SK-N-SH treated with all-trans-retinoic acid at 6 μM for 48 hours (cell line): Measurements from ENCODE around the gene AKAP13.

ENCODE experiments used
- BACH2 ChIP-seq: fragments of 250-450 bp; sonication (Bioruptor Pico); IDR thresholded peaks from 2 replicates; pipeline ENCODE4 v1.9.0; 2021; ENCODE audit warnings: mild to moderate bottlenecking, borderline replicate concordance
- ESRRG ChIP-seq: fragments of 250-450 bp; sonication (Bioruptor Pico); IDR thresholded peaks from 2 replicates; pipeline ENCODE4 v1.6.1; 2021; ENCODE audit warnings: mild to moderate bottlenecking
- ISL1 ChIP-seq: fragments of 250-450 bp; sonication (Bioruptor Pico); IDR thresholded peaks from 2 replicates; pipeline ENCODE4 v2.1.2; 2022; ENCODE audit warnings: mild to moderate bottlenecking, moderate library complexity
- OSR1 ChIP-seq: fragments of 250-450 bp; sonication (Bioruptor Pico); IDR thresholded peaks from 2 replicates; pipeline ENCODE4 v1.8.0; 2022; ENCODE audit warnings: moderate library complexity, mild to moderate bottlenecking, inconsistent platforms
- PPARA ChIP-seq: fragments of 250-450 bp; sonication (Bioruptor Pico); IDR thresholded peaks from 2 replicates; pipeline ENCODE4 v1.5.0; 2020; ENCODE audit warnings: mild to moderate bottlenecking, borderline replicate concordance
- RARB ChIP-seq: fragments of 250-450 bp; sonication (Bioruptor Pico); IDR thresholded peaks from 2 replicates; pipeline ENCODE4 v1.8.0; 2021; ENCODE audit warnings: mild to moderate bottlenecking, moderate library complexity
- SNAI2 ChIP-seq: fragments of 250-450 bp; sonication (Bioruptor Pico); IDR thresholded peaks from 2 replicates; pipeline ENCODE4 v1.5.0; 2020; ENCODE audit warnings: mild to moderate bottlenecking, moderate library complexity
- ZC3H10 ChIP-seq: fragments of 250-450 bp; sonication (Bioruptor Pico); IDR thresholded peaks from 2 replicates; pipeline ENCODE4 v1.5.1; 2021; ENCODE audit warnings: mild to moderate bottlenecking, moderate library complexity
- ZFP3 ChIP-seq: fragments of 250-450 bp; sonication (Bioruptor Pico); IDR thresholded peaks from 2 replicates; pipeline ENCODE4 v1.5.0; 2020; ENCODE audit warnings: mild to moderate bottlenecking, moderate library complexity
- ZFP30 ChIP-seq: fragments of 450-650 bp; formaldehyde crosslinking; IDR thresholded peaks from 2 replicates; pipeline ENCODE4 v1.5.0; 2022; ENCODE audit warnings: mild to moderate bottlenecking, moderate library complexity
- ZNF8 ChIP-seq: fragments of 450-650 bp; formaldehyde crosslinking; IDR thresholded peaks from 2 replicates; pipeline ENCODE4 v1.5.0; 2020; ENCODE audit warnings: mild to moderate bottlenecking, moderate library complexity
- TF ChIP-seq, protein P1 (sequence below): fragments of 250-450 bp; sonication (Bioruptor Pico); IDR thresholded peaks from 2 replicates; pipeline ENCODE4 v1.5.1; 2020; ENCODE audit warnings: low read depth, mild to moderate bottlenecking, moderate library complexity
- TF ChIP-seq, protein P2 (sequence below): fragments of 250-450 bp; sonication (Bioruptor Pico); IDR thresholded peaks from 2 replicates; pipeline ENCODE4 v1.5.0; 2020; ENCODE audit warnings: mild to moderate bottlenecking, moderate library complexity

DNA sequence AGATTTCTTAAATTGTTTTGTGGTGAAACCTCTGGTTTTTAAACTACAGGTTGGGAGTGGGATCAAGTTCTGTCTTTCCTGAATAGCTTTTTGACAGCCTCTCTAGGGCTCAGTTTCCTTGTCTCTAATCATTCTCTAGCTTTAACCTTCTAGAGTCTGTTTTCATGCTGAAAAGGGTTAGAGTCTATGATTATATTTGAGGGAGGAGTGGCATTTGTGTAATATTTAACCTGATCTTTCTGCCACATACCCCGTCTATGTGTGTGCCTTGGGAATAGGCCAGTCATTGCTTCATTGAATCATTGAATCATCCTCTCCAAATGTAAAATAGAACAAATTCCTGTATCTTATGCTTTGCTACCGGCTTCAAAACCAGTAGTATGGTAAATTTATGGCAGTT, 209.4 kb downstream of the AKAP13 start:
- TF ChIP-seq, protein P1, sequence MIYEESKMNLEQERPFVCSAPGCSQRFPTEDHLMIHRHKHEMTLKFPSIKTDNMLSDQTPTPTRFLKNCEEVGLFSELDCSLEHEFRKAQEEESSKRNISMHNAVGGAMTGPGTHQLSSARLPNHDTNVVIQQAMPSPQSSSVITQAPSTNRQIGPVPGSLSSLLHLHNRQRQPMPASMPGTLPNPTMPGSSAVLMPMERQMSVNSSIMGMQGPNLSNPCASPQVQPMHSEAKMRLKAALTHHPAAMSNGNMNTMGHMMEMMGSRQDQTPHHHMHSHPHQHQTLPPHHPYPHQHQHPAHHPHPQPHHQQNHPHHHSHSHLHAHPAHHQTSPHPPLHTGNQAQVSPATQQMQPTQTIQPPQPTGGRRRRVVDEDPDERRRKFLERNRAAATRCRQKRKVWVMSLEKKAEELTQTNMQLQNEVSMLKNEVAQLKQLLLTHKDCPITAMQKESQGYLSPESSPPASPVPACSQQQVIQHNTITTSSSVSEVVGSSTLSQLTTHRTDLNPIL = no peak
- TF ChIP-seq OSR1 (CRISPR knock-in tag) = no peak
- no peak for TF ChIP-seq ZNF8
- no peak for TF ChIP-seq ZFP3 (CRISPR knock-in tag)
- TF ChIP-seq ZFP30 (CRISPR knock-in tag) = no peak
- TF ChIP-seq ZC3H10 (CRISPR knock-in tag) = no peak
- TF ChIP-seq, protein P2, sequence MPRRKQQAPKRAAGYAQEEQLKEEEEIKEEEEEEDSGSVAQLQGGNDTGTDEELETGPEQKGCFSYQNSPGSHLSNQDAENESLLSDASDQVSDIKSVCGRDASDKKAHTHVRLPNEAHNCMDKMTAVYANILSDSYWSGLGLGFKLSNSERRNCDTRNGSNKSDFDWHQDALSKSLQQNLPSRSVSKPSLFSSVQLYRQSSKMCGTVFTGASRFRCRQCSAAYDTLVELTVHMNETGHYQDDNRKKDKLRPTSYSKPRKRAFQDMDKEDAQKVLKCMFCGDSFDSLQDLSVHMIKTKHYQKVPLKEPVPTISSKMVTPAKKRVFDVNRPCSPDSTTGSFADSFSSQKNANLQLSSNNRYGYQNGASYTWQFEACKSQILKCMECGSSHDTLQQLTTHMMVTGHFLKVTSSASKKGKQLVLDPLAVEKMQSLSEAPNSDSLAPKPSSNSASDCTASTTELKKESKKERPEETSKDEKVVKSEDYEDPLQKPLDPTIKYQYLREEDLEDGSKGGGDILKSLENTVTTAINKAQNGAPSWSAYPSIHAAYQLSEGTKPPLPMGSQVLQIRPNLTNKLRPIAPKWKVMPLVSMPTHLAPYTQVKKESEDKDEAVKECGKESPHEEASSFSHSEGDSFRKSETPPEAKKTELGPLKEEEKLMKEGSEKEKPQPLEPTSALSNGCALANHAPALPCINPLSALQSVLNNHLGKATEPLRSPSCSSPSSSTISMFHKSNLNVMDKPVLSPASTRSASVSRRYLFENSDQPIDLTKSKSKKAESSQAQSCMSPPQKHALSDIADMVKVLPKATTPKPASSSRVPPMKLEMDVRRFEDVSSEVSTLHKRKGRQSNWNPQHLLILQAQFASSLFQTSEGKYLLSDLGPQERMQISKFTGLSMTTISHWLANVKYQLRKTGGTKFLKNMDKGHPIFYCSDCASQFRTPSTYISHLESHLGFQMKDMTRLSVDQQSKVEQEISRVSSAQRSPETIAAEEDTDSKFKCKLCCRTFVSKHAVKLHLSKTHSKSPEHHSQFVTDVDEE (CRISPR knock-in tag) = no peak
- TF ChIP-seq PPARA = no peak
- no peak for TF ChIP-seq SNAI2 (CRISPR knock-in tag)
- no peak for TF ChIP-seq RARB (CRISPR knock-in tag)
- TF ChIP-seq ESRRG (CRISPR knock-in tag) = no peak
- TF ChIP-seq ISL1 (CRISPR knock-in tag) = no peak
- TF ChIP-seq BACH2 (CRISPR knock-in tag) = no peak
